ENCODE data around the gene CYB561D1. TPM values are rescaled to one million over a fixed set of nuclear protein-coding genes. Genes with fewer than 3 reads are reported as not detected.
A peak's percentile ranks its signal among the peaks of the same experiment; 100 is the strongest.

Gene CYB561D1
- total and polyA plus RNA-seq, 9 of the 15 experiments (the other 6 are each of a cell fraction or from before 2014, with no cell fraction given): 0.71 to 7.2 (median 3.5) TPM

DNA sequence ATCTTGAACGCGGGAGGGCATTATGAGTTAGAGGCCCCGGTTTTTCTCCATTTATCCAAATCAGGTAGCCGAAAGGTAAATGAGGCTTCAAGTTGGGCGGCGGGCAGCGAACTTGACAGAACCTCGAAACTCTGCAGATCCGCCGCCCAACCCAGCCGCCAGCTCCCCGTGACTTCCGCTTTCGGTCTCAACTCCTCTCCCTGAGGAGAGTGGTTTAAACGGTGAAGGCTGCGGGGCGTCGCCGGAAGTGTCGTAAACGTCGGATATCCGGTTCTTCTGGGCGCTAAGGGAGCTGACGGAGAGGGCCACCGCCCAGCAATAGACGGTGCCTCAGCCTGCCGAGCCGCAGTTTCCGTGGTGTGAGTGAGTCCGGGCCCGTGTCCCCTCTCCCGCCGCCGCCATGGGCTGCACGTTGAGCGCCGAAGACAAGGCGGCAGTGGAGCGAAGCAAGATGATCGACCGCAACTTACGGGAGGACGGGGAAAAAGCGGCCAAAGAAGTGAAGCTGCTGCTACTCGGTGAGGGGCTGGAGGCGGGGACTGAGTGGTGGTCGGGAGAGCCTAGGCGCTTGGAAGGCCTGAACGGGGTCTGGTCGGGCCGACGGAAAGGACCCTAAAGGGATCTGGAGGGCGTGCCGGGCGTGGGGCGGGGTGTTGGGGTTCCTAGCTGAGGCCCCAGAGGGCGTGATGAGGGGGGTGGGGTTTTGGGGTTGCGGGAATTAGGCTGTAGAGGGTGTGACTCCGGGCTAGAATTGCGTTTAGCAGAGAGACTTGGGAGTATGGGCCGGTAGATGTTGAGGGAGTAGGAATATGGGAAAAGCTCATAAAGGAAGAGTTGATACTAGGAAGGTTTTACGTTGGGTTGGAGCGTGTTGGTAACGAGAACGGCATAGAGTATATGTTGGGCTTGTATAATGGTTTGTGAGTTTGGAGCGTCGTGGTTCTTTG is 54.7 kb downstream of the CYB561D1 start, which contains the start of gene GNAI3 (continued):
- no peak; the same call in 1 of the 2 replicates for TF ChIP-seq HEY1 (CRISPR knock-in tag; IDR thresholded peaks at IDR 0.05; ENCODE audit: borderline replicate concordance)
- TF ChIP-seq ZNF785 (CRISPR knock-in tag; IDR thresholded peaks at IDR 0.05): no peak
- no peak for TF ChIP-seq NFE2 (IDR thresholded peaks at IDR 0.05; ENCODE audit: low read depth)
- TF ChIP-seq UBTF (IDR thresholded peaks at IDR 0.05; ENCODE audit: borderline replicate concordance in 1 of 2, low read depth in 2 of 2, low read length in 2 of 2): peak in 1 of 2 experiments; percentile 59; a peak in 3 of 4 replicates
- TF ChIP-seq HMGN3 (IDR thresholded peaks at IDR 0.05; ENCODE audit: borderline replicate concordance, extremely low read depth, insufficient read length, low read depth, low read length): peak; percentile 71
- TF ChIP-seq EZH2 (IDR thresholded peaks at IDR 0.05; ENCODE audit: borderline replicate concordance, low read depth, low read length): no peak
- peak; percentile 72; the same call in 1 of the 2 replicates for TF ChIP-seq ZNF224 (CRISPR knock-in tag; IDR thresholded peaks at IDR 0.05)
- peak; percentile 46; the same call in 1 of the 2 replicates for TF ChIP-seq FOXJ2 (tag; IDR thresholded peaks at IDR 0.05)
- TF ChIP-seq KAT7 (CRISPR knock-in tag; IDR thresholded peaks at IDR 0.05; ENCODE audit: borderline replicate concordance): peak; percentile 67; the same call in 1 of the 2 replicates
- peak; percentile 75; the same call in 1 of the 2 replicates for TF ChIP-seq SP1 (CRISPR knock-in tag; IDR thresholded peaks at IDR 0.05)
- TF ChIP-seq ZSCAN29 (IDR thresholded peaks at IDR 0.05): no peak
- TF ChIP-seq NFATC3 (IDR thresholded peaks at IDR 0.05): no peak
- TF ChIP-seq, protein P1, sequence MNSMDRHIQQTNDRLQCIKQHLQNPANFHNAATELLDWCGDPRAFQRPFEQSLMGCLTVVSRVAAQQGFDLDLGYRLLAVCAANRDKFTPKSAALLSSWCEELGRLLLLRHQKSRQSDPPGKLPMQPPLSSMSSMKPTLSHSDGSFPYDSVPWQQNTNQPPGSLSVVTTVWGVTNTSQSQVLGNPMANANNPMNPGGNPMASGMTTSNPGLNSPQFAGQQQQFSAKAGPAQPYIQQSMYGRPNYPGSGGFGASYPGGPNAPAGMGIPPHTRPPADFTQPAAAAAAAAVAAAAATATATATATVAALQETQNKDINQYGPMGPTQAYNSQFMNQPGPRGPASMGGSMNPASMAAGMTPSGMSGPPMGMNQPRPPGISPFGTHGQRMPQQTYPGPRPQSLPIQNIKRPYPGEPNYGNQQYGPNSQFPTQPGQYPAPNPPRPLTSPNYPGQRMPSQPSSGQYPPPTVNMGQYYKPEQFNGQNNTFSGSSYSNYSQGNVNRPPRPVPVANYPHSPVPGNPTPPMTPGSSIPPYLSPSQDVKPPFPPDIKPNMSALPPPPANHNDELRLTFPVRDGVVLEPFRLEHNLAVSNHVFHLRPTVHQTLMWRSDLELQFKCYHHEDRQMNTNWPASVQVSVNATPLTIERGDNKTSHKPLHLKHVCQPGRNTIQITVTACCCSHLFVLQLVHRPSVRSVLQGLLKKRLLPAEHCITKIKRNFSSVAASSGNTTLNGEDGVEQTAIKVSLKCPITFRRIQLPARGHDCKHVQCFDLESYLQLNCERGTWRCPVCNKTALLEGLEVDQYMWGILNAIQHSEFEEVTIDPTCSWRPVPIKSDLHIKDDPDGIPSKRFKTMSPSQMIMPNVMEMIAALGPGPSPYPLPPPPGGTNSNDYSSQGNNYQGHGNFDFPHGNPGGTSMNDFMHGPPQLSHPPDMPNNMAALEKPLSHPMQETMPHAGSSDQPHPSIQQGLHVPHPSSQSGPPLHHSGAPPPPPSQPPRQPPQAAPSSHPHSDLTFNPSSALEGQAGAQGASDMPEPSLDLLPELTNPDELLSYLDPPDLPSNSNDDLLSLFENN (IDR thresholded peaks at IDR 0.05; ENCODE audit: low read depth in 2 of 2, low read length in 2 of 2): peak in 1 of 2 experiments; percentile 66; a peak in 2 of 4 replicates
- TF ChIP-seq, protein P2, sequence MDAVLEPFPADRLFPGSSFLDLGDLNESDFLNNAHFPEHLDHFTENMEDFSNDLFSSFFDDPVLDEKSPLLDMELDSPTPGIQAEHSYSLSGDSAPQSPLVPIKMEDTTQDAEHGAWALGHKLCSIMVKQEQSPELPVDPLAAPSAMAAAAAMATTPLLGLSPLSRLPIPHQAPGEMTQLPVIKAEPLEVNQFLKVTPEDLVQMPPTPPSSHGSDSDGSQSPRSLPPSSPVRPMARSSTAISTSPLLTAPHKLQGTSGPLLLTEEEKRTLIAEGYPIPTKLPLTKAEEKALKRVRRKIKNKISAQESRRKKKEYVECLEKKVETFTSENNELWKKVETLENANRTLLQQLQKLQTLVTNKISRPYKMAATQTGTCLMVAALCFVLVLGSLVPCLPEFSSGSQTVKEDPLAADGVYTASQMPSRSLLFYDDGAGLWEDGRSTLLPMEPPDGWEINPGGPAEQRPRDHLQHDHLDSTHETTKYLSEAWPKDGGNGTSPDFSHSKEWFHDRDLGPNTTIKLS (IDR thresholded peaks at IDR 0.05; ENCODE audit: borderline replicate concordance, low read depth): peak; percentile 65; the same call in 1 of the 2 replicates
- peak; percentile 92 for TF ChIP-seq ELF1 (tag; IDR thresholded peaks at IDR 0.05)
- peak; percentile 84; the same call in 1 of the 2 replicates for TF ChIP-seq IRF2 (CRISPR knock-in tag; IDR thresholded peaks at IDR 0.05)
- TF ChIP-seq SMARCA5 (IDR thresholded peaks at IDR 0.05): peak; percentile 58; the same call in 1 of the 2 replicates
- no peak for TF ChIP-seq STAG1 (CRISPR knock-in tag; IDR thresholded peaks at IDR 0.05; ENCODE audit: borderline replicate concordance)
- TF ChIP-seq MYNN (IDR thresholded peaks at IDR 0.05): no peak
- no peak for TF ChIP-seq MYNN (CRISPR knock-in tag; IDR thresholded peaks at IDR 0.05)
- TF ChIP-seq DIDO1 (tag; IDR thresholded peaks at IDR 0.05; ENCODE audit: low read depth): no peak

Data from K562 (cell line).